GM19023 (cell line): ENCODE results near the gene SKI.

Source experiments
- ATAC-seq: cut with Tn5 transposase; IDR thresholded peaks from one replicate; pipeline ENCODE4 v1.9.1; 2021; ENCODE audit warnings: mild to moderate bottlenecking, moderate library complexity; ENCODE audit not compliant: unreplicated experiment

The SKI gene

GRCh38 chr1:2304921-2305681 lies 77.0 kb downstream of the SKI start:
- ATAC-seq = no peak

- ATAC-seq = no peak
Measured at GRCh38 chr1:2306151-2306978, 78.2 kb downstream of the SKI start.

- no peak for ATAC-seq
Measured at GRCh38 chr1:2307064-2307605, 79.0 kb downstream of the SKI start.

- ATAC-seq = no peak
Measured at GRCh38 chr1:2307972-2308371, 79.9 kb downstream of the SKI start.

- no peak for ATAC-seq
Measured at GRCh38 chr1:2308844-2309243, 80.7 kb downstream of the SKI start.

GRCh38 chr1:2310332-2311183 lies 82.4 kb downstream of the SKI start:
- no peak for ATAC-seq

GRCh38 chr1:2311184-2312032 lies 83.3 kb downstream of the SKI start:
- no peak for ATAC-seq

- no peak for ATAC-seq
Measured at GRCh38 chr1:2312160-2312514, 84.0 kb downstream of the SKI start.

GRCh38 chr1:2312515-2313301 lies 84.6 kb downstream of the SKI start:
- ATAC-seq = no peak

GRCh38 chr1:2313651-2314261 lies 85.6 kb downstream of the SKI start:
- no peak for ATAC-seq

GRCh38 chr1:2314273-2314802 lies 86.2 kb downstream of the SKI start:
- ATAC-seq = no peak

- no peak for ATAC-seq
Measured at GRCh38 chr1:2314803-2315673, 86.9 kb downstream of the SKI start.

GRCh38 chr1:2315674-2316450 lies 87.7 kb downstream of the SKI start:
- no peak for ATAC-seq

- ATAC-seq = no peak
Measured at GRCh38 chr1:2316451-2316961, 88.4 kb downstream of the SKI start.

- ATAC-seq = no peak
Measured at GRCh38 chr1:2317230-2318065, 89.3 kb downstream of the SKI start.
